Stimulated activated CD8-positive, alpha-beta memory T cell treated with anti-CD3 and anti-CD28 coated beads, Interleukin-4, amount 100 ng/mL, for 48 hours (primary cell): Measurements from ENCODE around the gene PPP3CA.
"Not testable (repeated sequence)": the region's sequence is repeated elsewhere in the genome, so short reads cannot be mapped to it uniquely, and the experiment has no call there.

Experiments used
- DNase-seq: peaks from one replicate; pipeline ENCODE4 v3.0.0-alpha.2; 2020

The PPP3CA gene

GRCh38 chr4:101200561-101200960, 146.8 kb downstream of the PPP3CA start:
- no peak for DNase-seq

- DNase-seq = no peak
Observed at GRCh38 chr4:101199507-101200285, 147.6 kb downstream of the PPP3CA start.

- no peak for DNase-seq
Observed at GRCh38 chr4:101198682-101199339, 148.5 kb downstream of the PPP3CA start.

- DNase-seq = no peak
Observed at GRCh38 chr4:101197350-101197749, 150.0 kb downstream of the PPP3CA start.

- no peak for DNase-seq
Observed at GRCh38 chr4:101192244-101192643, 155.1 kb downstream of the PPP3CA start.

- DNase-seq = no peak
Observed at GRCh38 chr4:101191302-101192098, 155.8 kb downstream of the PPP3CA start.

- DNase-seq = no peak
Observed at GRCh38 chr4:101190751-101191150, 156.6 kb downstream of the PPP3CA start.

GRCh38 chr4:101188906-101189305, 158.4 kb downstream of the PPP3CA start:
- DNase-seq = no peak

GRCh38 chr4:101187841-101188240, 159.5 kb downstream of the PPP3CA start:
- no peak for DNase-seq

- DNase-seq = no peak
Observed at GRCh38 chr4:101186567-101187184, 160.7 kb downstream of the PPP3CA start.

- no peak for DNase-seq
Observed at GRCh38 chr4:101184668-101185067, 162.7 kb downstream of the PPP3CA start.

GRCh38 chr4:101183666-101184373, 163.5 kb downstream of the PPP3CA start:
- no peak for DNase-seq

GRCh38 chr4:101183221-101183620, 164.1 kb downstream of the PPP3CA start:
- no peak for DNase-seq

- DNase-seq = not testable (repeated sequence)
Observed at GRCh38 chr4:101182688-101183087, 164.6 kb downstream of the PPP3CA start.

- no peak for DNase-seq
Observed at GRCh38 chr4:101178731-101179130, 168.6 kb downstream of the PPP3CA start.

GRCh38 chr4:101177154-101177553, 170.2 kb downstream of the PPP3CA start:
- DNase-seq = no peak

- no peak for DNase-seq
Observed at GRCh38 chr4:101175896-101176676, 171.2 kb downstream of the PPP3CA start.

GRCh38 chr4:101174679-101175345, 172.5 kb downstream of the PPP3CA start:
- DNase-seq = no peak

- DNase-seq = no peak
Observed at GRCh38 chr4:101172369-101172768, 175.0 kb downstream of the PPP3CA start.

GRCh38 chr4:101171747-101172146, 175.6 kb downstream of the PPP3CA start:
- DNase-seq = no peak
